ENCODE results near the gene DDC.
"Not testable (repeated sequence)": the region's sequence is repeated elsewhere in the genome, so short reads cannot be mapped to it uniquely, and the experiment has no call there.

The DDC gene

DNA sequence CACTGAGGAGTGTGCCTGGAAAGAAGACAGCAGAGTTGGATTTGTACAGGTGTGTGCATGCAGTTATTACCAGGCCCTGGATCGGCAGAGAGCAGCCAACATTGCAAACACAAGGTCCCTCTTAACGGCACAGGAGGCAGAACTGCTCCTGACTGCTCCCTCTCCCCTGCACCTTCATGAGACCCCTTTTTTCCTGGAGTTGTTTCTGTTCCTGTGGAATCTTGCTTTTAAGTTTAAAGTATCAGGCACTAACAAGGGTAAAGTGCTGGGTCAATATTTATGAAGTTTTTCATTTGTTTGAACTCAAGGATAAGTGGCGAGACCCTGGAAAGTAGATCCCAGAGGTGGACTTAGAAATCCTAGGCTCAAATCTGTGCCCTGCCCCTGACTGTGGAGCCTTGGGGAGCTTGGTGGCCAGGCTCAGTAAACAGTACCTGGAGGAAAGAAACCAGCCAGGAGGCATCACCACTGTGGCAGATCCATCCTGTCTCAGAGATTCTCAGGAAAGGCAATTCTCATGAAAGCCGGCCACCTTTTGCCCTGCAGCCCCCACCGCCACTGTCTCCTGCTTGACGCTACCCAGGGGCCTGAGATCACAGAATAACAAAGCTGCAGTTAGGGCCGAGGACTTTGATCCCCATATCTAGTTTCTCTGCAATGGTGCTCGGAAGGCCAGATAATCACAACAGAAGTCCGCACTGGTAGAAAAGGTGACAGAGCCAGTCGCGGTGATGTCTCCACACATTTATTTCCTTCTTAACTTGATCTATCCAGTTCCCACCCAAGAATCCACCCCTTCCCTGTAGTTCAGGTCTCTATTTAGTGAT lies 36.7 kb downstream of the DDC start:
- DNase-seq (ENCODE audit: low read depth in 2 of 2): no peak

DNA sequence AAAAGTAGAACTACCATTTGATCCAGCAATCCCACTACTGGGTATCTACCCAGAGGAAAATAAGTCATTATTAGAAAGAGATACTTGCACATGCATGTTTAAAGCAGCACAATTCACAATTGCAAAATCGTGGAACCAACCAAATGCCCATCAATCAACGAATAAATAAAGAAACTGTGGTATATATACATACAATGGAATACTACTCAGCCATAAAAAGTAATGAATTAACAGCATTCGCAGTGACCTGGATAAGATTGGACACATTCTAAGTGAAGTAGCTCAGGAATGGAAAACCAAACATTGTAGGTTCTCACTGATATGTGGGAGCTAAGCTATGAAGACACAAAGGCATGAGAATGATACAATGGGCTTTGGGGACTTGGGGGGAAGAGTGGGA lies 45.9 kb downstream of the DDC start:
- not testable (repeated sequence) for DNase-seq (ENCODE audit: low read depth in 2 of 2)

DNA sequence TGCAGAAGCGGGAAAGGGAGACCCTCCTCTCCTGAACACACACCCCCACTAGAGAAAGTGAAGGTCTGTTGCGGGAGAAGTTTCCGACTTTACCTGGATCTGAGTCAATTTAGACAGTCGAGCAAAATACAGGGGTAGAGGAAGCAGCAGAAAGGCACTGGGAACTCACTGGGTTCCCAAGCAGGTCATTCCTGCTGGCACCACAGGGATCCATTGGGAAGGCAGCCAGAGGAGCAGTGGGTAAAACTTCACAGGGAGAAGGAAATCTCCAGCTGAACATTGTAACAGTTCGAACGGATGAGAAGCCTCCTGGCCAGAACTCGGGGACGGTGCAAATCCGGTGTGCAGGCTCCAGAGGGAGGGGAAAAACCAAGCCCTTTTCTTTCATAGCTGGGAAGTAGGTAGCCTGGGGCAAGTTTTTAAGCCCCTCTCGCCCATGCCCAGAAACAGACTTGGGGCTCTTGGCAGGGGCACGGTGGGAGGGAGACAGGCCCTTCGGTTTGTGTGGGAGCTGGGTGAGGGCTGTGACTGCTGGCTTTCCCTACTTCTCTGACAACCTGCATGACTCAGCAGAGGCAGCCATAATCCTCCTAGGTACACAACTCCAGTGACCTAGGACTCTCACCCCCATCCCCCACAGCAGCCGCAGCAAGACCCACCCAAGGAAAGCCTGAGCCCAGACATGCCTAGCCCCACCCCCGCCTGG lies 51.9 kb downstream of the DDC start:
- DNase-seq (ENCODE audit: low read depth in 2 of 2): no peak

DNA sequence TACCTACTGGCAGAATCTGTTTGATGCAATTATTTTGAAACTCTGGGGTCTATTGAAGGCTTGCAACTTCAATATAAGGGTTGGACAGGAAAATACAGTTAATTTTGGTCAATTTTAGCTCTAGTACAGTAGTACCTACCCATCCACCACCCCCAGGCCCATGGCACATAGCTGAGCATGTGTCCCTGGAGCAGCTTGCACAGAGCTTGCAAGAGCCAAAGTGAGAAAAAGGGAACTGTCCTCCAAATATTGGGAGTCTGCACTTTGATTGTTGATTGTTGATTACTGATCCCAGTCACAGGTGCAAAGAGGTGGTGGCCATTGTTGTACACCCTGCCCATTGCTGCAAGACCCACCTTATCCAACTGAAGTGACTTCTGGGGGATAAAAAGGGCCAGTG lies 52.8 kb downstream of the DDC start:
- DNase-seq (ENCODE audit: low read depth in 2 of 2): no peak

DNA sequence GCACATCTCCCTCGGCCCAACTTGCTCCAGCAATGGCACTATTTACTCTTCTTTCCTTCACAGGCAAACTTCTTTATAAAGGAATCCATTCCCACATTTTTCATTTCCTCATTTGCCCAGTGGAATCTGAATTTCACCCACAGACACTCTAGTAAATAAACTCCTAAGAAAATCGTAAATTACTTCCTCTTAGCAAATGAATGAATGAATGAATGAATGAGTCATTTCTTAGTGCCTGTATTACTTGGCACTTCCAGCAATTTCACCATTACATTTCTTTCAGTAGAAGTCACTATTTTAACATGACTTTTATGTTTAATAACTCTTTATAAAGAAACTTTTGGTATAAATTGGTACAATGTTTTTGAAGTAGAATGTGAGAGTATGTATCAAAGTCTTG lies 55.7 kb downstream of the DDC start:
- no peak for DNase-seq (ENCODE audit: low read depth in 2 of 2)

DNA sequence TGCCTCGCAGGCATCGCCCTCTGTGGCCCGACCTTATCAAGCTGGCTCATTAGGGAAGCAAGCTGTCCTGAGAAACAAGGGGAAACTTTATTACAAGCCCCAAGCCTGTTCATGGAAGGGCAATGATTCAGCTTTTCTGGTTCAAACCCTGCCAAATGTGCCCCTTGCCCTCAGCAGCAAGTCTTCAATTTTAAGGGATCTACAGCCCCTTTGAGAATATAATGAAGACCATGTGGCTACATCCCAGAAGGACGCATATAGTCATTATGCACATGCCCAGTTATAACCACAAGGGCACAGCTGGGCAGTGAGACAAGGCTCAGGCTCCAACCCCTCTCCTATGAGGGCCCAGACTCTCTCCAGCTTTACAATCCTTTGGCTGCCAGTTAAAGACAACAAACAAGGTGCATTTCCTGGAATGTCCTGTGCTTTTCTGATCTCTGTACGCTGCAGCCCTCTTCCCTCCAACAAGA lies 56.7 kb downstream of the DDC start:
- no peak for DNase-seq (ENCODE audit: low read depth in 2 of 2)

DNA sequence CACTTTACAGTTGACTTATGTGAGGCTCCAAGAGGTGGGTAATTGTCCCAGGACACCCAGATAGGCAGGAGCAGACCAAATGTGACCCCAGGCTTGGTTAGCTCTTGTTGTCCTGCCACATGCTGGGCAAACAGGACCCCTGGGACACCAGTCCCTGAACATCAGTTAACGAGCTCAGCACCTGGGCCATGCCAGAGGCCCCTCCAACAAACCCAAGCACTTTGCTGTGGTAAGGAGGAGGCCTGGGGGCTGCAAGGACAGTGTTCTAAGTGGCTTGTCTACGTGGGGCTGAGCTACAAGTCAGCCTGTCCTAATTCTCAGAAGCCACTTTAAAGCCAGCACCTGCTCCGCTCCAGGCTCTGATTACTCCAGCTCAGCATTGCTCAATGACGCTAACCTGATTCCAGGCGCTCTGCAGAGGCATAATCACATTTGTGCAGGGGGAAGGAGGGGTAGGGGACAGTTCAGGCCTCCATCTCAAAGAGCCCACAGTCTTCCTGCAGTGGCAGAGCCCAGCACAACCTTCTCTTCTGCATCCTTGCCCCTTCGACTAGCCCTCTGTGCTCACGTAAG lies 57.2 kb downstream of the DDC start:
- DNase-seq (ENCODE audit: low read depth in 2 of 2): no peak

DNA sequence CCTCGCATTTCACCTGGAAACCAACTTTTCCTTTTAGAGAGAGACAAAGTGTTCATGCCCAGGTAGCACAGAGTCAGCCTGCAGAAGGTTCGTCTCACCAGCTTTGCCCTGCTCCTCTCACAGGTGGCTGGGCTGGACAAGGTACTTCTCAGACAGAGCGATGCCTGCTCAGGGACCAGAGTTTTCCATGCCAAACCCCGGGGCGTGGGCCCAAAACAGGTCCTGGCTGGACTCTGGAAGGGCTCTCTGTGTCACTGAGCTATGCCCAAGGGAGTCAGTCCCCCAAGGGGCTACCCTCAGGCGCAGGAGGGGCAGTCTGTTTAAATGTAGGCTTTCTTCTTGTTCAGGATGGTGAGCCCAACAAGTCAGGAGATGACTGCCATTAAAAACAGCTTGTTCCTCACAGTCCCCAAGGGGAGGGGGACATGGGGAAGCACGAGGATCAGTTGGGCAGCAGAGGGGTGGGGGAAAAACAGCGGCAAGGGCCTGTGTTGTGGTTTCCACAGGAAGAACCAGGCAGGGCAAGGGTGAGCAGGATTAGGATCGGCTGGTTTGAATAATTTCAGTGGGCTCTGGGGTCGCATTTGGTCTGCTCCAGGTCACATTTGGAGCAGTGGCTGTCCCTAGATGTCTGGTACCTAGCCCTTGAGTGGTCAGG lies 59.5 kb downstream of the DDC start:
- no peak for DNase-seq (ENCODE audit: low read depth in 2 of 2)

DNA sequence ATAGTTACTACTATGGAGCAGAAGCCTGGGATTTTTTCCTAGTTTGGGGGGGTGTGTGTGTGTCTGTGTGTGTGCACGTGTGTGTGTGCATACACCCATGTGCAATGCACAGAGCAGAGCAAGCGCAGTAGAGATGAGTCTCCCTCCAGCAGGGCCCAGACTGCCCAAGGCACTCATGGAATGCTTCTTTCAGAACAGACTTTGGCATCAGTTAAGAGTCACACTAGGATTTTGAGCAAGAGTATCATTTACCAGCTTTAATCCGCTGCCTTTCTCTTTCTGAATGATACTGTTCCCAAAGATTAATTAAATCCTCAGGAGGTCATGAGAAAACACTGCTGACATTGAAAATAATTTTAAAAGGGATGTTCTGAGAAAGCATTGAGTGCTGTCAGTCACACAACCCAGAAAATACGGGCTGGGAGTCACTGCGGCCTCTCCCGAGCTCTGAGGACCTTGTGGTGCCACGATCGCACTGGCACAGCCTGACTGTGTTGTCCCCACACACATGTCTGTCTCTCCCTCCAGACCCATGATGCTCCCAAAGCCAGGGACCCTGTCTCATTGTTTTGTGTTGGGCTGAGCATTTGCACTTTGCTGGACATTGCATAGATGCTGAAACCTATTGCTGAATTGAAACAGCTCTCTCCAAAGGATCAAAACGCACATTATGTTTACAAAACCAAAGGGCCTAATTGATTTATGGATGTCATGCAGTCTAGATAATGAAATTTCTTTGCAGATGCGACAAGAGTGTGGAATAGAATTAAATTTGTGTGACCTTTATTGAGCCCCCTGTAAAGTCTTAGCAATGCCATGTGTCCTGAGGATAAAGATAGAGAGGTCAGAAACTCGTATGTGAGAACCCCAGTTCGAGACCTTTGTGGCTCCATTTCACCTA lies 60.3 kb downstream of the DDC start:
- DNase-seq (ENCODE audit: low read depth in 2 of 2): no peak

DNA sequence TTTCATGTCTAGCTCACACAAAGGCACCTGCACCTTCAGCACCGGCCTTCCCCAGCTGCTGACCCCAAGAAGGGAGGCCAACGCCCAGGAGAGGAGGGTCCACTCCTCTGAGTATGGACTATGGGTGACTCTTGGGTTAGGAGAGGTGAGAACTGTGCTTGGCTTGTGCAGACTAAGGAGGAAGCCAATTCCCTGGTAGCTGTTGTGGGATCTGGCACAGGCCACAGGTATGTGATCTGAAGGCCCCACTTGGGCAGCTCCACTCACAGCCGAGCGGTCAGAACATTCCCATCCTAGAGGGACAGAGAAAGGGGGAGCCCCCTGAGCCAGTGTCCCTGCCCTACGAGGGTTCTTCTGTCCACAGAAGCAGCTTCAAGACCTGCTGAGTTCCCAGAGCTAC lies 62.3 kb downstream of the DDC start:
- no peak for DNase-seq (ENCODE audit: low read depth in 2 of 2)

DNA sequence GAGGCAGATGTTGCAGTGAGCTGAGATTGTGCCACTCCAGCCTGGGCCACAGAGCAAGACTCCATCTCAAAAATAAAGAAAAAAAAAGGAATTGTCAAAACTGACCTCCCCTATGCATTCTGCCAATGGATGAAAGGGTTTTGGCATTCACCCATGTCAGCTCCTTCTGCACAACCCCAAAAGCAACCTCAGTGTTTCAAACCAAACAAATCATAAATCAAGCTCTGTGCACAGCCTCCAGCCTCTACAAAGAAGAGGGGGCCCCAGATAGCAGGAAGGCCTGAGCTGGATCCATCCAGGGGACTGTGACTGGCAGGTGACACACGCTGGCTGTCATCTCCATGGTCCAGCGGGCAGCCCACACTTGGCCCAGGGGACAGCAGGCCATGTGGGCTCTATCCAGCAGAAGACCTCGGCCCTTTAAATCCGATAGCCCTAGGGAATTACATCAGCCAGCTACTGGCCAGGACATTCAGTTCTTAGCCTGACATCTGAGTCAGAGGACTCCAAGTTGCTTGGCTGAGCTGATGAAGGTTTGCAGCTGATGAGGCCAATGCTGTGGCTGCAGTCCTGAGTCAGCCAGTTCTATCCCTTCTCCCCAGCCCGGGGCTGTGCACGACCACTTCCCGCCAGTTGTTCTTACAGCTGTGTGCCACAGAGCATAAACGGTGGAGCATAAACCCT lies 63.1 kb downstream of the DDC start:
- DNase-seq (ENCODE audit: low read depth in 2 of 2): no peak

DNA sequence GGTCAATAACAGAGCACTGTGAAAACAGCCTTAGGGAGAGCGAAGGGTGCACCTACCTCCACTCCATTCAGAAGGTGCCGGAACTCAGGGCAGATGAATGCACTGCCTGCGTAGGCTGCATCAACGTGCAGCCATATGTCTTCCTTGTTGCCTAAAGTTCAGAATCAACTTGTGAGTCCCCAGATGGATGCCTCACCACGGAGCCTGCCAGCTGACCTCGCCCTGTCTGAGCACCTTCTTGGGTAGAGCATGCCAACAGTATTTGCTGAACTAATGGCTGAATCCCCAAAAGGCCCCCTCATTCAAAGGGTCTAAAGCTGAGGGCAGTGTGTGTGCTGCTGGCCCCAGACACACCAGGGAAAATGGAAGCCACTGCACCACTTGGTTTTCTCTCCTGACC lies 66.1 kb downstream of the DDC start:
- DNase-seq (ENCODE audit: low read depth in 2 of 2): no peak

DNA sequence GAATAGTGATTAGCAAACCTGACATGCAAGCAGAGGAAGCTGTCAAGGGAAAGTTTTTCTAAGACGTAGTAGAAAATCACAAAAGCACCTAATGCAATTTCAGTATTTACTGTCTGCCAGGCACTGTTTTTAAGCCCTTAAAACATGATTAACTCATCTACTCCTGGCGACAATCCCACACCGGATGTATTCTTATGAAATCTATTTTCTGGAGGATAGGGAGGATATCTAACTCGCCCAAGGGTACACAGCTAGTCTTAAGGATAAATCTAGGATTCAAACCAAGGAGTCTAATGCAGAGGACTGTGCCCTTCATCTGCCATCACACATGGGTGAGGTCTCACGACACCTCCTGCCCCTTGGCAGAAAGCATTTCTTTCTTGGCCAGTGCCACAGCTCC lies 67.2 kb downstream of the DDC start:
- DNase-seq (ENCODE audit: low read depth in 2 of 2): no peak

DNA sequence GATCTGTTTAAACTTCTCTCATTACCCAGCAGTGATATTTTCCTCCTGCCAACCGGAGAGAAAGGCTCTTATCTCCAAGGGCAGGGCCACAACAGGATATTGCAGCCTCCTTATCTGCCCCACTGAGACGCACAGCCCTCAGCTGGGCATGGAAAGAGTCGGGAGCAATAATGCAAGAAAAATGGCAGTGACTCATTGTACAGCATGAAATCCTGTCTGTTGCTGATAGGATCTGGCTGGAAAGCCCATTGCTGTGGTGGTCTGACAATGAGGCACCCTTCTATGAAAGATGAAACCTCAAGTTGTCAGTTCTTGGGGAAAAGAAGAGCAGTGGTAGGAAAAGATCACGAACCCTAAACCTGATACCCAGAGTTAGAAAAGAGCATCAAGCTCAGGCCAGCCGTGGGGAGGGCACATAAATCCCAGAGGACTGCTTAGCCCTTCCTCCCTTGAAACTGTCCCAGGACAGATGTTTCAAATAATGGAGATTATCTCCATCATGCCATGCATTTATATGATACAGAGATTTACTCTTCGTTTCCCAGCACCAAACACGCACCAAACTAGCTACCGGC lies 68.0 kb downstream of the DDC start:
- no peak for DNase-seq (ENCODE audit: low read depth in 2 of 2)

DNA sequence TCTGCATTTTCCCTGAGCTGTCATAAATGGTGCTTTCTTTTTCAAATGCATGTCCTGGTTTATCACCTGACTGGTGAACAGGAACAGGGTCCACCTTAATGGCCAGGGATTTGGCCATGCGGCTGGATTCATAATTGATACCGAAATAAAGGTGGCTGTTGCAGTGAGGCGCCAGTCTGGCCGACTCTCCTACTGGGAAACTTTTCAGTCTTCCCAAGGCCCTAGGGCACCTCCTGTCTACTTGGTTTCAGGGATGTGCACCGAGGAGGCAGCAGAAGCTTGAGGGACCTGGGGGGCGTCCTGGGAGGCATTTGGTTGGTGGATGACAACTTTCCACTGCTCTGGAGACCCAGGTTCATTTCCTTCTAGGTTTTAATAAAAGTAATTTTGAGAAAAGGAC lies 68.6 kb downstream of the DDC start:
- DNase-seq (ENCODE audit: low read depth in 2 of 2): no peak

DNA sequence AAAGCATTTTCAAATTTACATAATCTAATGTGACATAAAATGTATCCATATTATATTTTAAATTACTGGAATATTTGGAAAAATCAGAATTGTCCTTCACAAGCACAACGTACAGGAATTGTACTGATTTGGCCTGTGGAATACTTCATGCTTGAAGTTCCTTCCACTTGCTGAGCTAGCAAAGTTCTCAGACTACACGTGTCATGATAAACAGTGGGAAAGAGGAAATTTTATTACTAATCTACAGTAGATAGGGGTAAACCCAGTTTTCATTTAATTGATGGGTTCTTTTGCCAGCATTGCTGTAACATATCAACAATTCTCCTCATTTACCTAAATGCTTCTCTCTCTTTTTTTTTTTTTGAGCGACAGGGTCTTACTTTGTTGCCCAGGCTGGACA lies 69.5 kb downstream of the DDC start:
- DNase-seq (ENCODE audit: low read depth in 2 of 2): no peak

DNA sequence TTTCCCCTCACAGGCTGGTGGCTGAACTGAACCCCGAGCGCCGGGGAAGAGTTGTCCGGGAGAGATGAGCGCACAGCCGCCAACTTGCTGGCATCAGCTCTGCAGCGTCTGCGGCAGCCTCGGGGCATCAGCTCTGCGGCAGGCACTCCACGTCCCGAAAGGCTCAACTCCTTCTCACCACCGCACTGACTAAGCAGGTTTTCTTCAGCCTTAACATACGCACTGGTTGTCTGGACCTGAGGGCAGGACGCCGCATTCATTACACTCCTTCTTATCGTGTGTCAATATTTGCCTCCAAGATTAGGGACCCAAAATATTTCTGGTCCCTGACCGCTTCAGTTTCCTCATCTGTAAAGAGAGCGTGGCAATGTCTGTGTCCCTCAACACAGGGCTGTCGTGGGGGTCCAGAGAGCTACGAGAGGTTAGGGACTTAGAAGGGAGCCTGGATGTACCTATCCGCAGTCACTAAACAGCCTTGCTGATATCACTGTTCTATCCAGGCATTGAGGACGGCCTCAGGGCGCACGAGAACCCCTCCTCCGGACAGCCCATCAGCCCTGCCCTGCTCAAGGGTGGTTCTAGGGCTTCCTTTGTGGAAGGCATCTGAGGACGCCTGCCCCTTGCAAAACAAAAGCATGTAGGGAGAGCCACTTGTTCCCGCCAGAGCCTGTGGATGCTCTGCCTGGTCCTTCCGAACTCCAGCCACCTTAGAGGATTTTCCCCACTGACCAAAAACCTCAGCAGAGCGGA lies 72.3 kb downstream of the DDC start:
- DNase-seq (ENCODE audit: low read depth in 2 of 2): no peak

DNA sequence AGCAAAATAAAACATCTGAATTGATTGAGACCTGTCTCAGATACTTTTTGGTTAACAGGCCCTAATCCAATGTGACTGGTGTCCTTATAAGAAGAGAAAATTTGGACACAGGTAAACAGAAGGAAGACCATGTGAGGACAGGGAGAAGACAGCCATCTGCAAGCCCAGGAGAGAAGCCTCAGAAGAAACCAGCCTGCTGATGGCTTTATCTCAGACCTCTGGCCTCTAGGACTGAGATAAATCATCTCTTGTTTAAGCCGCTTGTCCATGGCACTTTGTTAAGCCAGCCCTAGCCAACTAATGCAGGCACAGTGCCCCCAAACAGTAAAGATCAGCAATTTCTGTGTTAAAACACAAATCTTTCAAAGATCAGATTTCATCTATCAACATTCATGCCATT lies 73.3 kb downstream of the DDC start:
- DNase-seq (ENCODE audit: low read depth in 2 of 2): no peak

DNA sequence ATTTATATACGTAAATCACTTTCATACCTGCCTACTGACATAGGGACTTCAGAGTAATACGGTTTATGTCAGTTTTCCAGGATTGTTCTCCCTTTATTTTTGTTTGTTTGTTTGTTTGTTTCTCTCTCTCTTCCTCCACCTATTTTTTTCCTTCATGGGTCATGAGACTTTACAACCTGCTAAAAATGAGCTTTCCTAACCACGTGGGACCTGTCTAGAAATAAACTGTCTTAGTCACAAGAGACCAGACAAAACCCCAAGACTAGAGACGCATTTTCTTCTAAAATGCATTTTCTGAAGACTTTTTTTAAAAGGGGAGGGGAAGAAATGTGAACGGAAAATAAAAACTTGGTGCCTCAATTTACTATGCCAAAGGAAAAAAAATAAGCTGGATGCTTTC lies 74.0 kb downstream of the DDC start:
- no peak for DNase-seq (ENCODE audit: low read depth in 2 of 2)

DNA sequence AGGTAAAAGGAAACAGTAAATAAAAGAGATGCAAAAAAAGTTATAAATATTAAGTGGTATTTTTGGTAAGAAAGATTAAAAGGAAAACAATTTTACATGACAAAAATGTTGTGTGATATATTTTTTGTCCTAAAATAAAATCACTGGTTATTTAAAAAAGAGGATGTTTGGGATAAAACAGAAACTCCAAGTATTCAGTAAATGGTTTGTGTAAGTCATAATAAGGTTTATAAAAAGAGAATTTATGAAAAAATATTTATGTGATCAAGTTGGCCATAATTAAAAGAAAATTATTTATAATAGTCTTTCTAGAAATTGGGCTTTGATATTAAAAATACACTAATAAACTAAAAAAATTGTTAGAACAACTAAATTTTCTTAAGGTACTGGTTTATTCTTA lies 76.8 kb downstream of the DDC start:
- no peak for DNase-seq (ENCODE audit: low read depth in 2 of 2)
